SK-N-SH treated with all-trans-retinoic acid at 6 μM for 48 hours (cell line): ENCODE measurements around the gene GGT7.

ENCODE experiments used
- ATAC-seq: fragments of 200-7000 bp; cut with Tn5 transposase; 3 replicates; pipeline ENCODE4 v1.9.1; 2020; ENCODE audit warnings: mild to moderate bottlenecking, moderate library complexity
- ARNTL ChIP-seq: fragments of 450-650 bp; formaldehyde crosslinking; IDR thresholded peaks from 2 replicates; pipeline ENCODE4 v1.5.0; 2020; ENCODE audit warnings: low read depth, mild to moderate bottlenecking, moderate library complexity, borderline replicate concordance
- BACH2 ChIP-seq: fragments of 250-450 bp; sonication (Bioruptor Pico); IDR thresholded peaks from 2 replicates; pipeline ENCODE4 v1.9.0; 2021; ENCODE audit warnings: mild to moderate bottlenecking, borderline replicate concordance
- CREB5 ChIP-seq: fragments of 250-450 bp; sonication (Bioruptor Pico); IDR thresholded peaks from 2 replicates; pipeline ENCODE4 v1.5.1; 2020; ENCODE audit warnings: low read depth, mild to moderate bottlenecking, moderate library complexity
- CSDC2 ChIP-seq: fragments of 250-450 bp; sonication (Bioruptor Pico); IDR thresholded peaks from 2 replicates; pipeline ENCODE4 v1.5.0; 2020; ENCODE audit warnings: mild to moderate bottlenecking, moderate library complexity
- CSRNP3 ChIP-seq: fragments of 250-450 bp; sonication (Bioruptor Pico); IDR thresholded peaks from 2 replicates; pipeline ENCODE4 v1.5.1; 2021; ENCODE audit warnings: mild to moderate bottlenecking, moderate library complexity
- ESRRG ChIP-seq: fragments of 250-450 bp; sonication (Bioruptor Pico); IDR thresholded peaks from 2 replicates; pipeline ENCODE4 v1.6.1; 2021; ENCODE audit warnings: mild to moderate bottlenecking
- GLIS3 ChIP-seq: fragments of 250-450 bp; sonication (Bioruptor Pico); IDR thresholded peaks from 2 replicates; pipeline ENCODE4 v1.5.0; 2020; ENCODE audit warnings: mild to moderate bottlenecking, moderate library complexity
- ISL1 ChIP-seq: fragments of 250-450 bp; sonication (Bioruptor Pico); IDR thresholded peaks from 2 replicates; pipeline ENCODE4 v2.1.2; 2022; ENCODE audit warnings: mild to moderate bottlenecking, moderate library complexity
- OSR1 ChIP-seq: fragments of 250-450 bp; sonication (Bioruptor Pico); IDR thresholded peaks from 2 replicates; pipeline ENCODE4 v1.8.0; 2022; ENCODE audit warnings: moderate library complexity, mild to moderate bottlenecking, inconsistent platforms
- PATZ1 ChIP-seq: fragments of 250-450 bp; sonication (Bioruptor Pico); IDR thresholded peaks from 2 replicates; pipeline ENCODE4 v1.8.0; 2020; ENCODE audit warnings: mild to moderate bottlenecking, moderate library complexity, borderline replicate concordance
- POU6F1 ChIP-seq: fragments of 250-450 bp; sonication (Bioruptor Pico); IDR thresholded peaks from 2 replicates; pipeline ENCODE4 v1.8.0; 2021; ENCODE audit warnings: low read depth, mild to moderate bottlenecking, moderate library complexity, borderline replicate concordance
- PPARA ChIP-seq: fragments of 250-450 bp; sonication (Bioruptor Pico); IDR thresholded peaks from 2 replicates; pipeline ENCODE4 v1.5.0; 2020; ENCODE audit warnings: mild to moderate bottlenecking, borderline replicate concordance
- RARB ChIP-seq: fragments of 250-450 bp; sonication (Bioruptor Pico); IDR thresholded peaks from 2 replicates; pipeline ENCODE4 v1.8.0; 2021; ENCODE audit warnings: mild to moderate bottlenecking, moderate library complexity
- SNAI2 ChIP-seq: fragments of 250-450 bp; sonication (Bioruptor Pico); IDR thresholded peaks from 2 replicates; pipeline ENCODE4 v1.5.0; 2020; ENCODE audit warnings: mild to moderate bottlenecking, moderate library complexity
- TCF4 ChIP-seq: fragments of 250-450 bp; sonication (Bioruptor Pico); IDR thresholded peaks from 2 replicates; pipeline ENCODE4 v1.8.0; 2021; ENCODE audit warnings: mild to moderate bottlenecking, moderate library complexity, borderline replicate concordance
- TSHZ2 ChIP-seq: fragments of 250-450 bp; sonication (Bioruptor Pico); IDR thresholded peaks from 2 replicates; pipeline ENCODE4 v1.5.0; 2020; ENCODE audit warnings: mild to moderate bottlenecking, moderate library complexity
- ZC3H10 ChIP-seq: fragments of 250-450 bp; sonication (Bioruptor Pico); IDR thresholded peaks from 2 replicates; pipeline ENCODE4 v1.5.1; 2021; ENCODE audit warnings: mild to moderate bottlenecking, moderate library complexity
- ZFP3 ChIP-seq: fragments of 250-450 bp; sonication (Bioruptor Pico); IDR thresholded peaks from 2 replicates; pipeline ENCODE4 v1.5.0; 2020; ENCODE audit warnings: mild to moderate bottlenecking, moderate library complexity
- ZFP30 ChIP-seq: fragments of 450-650 bp; formaldehyde crosslinking; IDR thresholded peaks from 2 replicates; pipeline ENCODE4 v1.5.0; 2022; ENCODE audit warnings: mild to moderate bottlenecking, moderate library complexity
- ZNF565 ChIP-seq: fragments of 450-650 bp; formaldehyde crosslinking; conservative IDR thresholded peaks from 2 replicates; pipeline ENCODE4 v1.5.0; 2020; ENCODE audit warnings: low read depth, mild to moderate bottlenecking, moderate library complexity
- ZNF70 ChIP-seq: fragments of 450-650 bp; formaldehyde crosslinking; IDR thresholded peaks from 2 replicates; pipeline ENCODE4 v1.5.0; 2020; ENCODE audit warnings: mild to moderate bottlenecking, moderate library complexity
- ZNF8 ChIP-seq: fragments of 450-650 bp; formaldehyde crosslinking; IDR thresholded peaks from 2 replicates; pipeline ENCODE4 v1.5.0; 2020; ENCODE audit warnings: mild to moderate bottlenecking, moderate library complexity

Gene GGT7

GRCh38 chr20:34863421-34863965 is 9.2 kb downstream of the GGT7 start:
- TF ChIP-seq OSR1 (CRISPR knock-in tag) (no peak), RARB (no peak), ZNF8 (CRISPR knock-in tag) (no peak), ARNTL (CRISPR knock-in tag) (no peak), ZFP30 (no peak), SNAI2 (CRISPR knock-in tag) (no peak), TCF4 (no peak), TSHZ2 (CRISPR knock-in tag) (no peak), ESRRG (CRISPR knock-in tag) (no peak), ZNF70 (CRISPR knock-in tag) (no peak), ZC3H10 (no peak), CSDC2 (CRISPR knock-in tag) (no peak), POU6F1 (no peak), CSRNP3 (CRISPR knock-in tag) (no peak), CREB5 (CRISPR knock-in tag) (no peak), PPARA (CRISPR knock-in tag) (no peak), ISL1 (no peak), PATZ1 (CRISPR knock-in tag) (no peak), GLIS3 (CRISPR knock-in tag) (no peak)
- ATAC-seq: no peak

- no peak for ATAC-seq
- no peak for TF ChIP-seq PATZ1 (CRISPR knock-in tag)
- TF ChIP-seq ZNF8 (CRISPR knock-in tag): no peak
- TF ChIP-seq ZFP3 (CRISPR knock-in tag): no peak
- no peak for TF ChIP-seq RARB
- TF ChIP-seq ISL1: no peak
- no peak for TF ChIP-seq BACH2
- TF ChIP-seq CSRNP3 (CRISPR knock-in tag): no peak
- no peak for TF ChIP-seq CSDC2 (CRISPR knock-in tag)
- TF ChIP-seq SNAI2 (CRISPR knock-in tag): no peak
- TF ChIP-seq ZNF565: no peak
- TF ChIP-seq TCF4: no peak
- TF ChIP-seq, all 23 proteins: peak for 0
These were observed 9.9 kb downstream of the GGT7 start for GRCh38 chr20:34862724-34863123.
